Smooth muscle cell (in vitro differentiated cells): Measurements from ENCODE around the gene VEGFC. TPM values are rescaled to one million over a fixed set of nuclear protein-coding genes. Genes with fewer than 3 reads are reported as not detected.

Source experiments
- DNase-seq: peaks from one replicate; lab custom pipeline; 2025; ENCODE audit not compliant: unreplicated experiment; lab: John Stamatoyannopoulos, UW
- H2AFZ ChIP-seq: fragments of 200-600 bp; sonication (generic); 2 replicates; pipeline ENCODE4 v1.6.0; 2016; ENCODE audit warnings: antibody characterized with exemption, low read depth, mild to moderate bottlenecking
- H3F3A ChIP-seq: fragments of 200-600 bp; sonication (generic); 2 replicates; pipeline ENCODE4 v1.6.0; 2017; ENCODE audit warnings: antibody characterized with exemption, low read depth
- H3K27ac ChIP-seq: fragments of 200-600 bp; sonication (generic); 2 replicates; pipeline ENCODE4 v1.5.1; 2016; ENCODE audit warnings: low read depth, mild to moderate bottlenecking
- H3K27me3 ChIP-seq: fragments of 200-600 bp; sonication (generic); 2 replicates; pipeline ENCODE4 v1.6.1; 2016; ENCODE audit warnings: low read depth, mild to moderate bottlenecking
- H3K36me3 ChIP-seq: fragments of 200-600 bp; sonication (generic); 2 replicates; pipeline ENCODE4 v1.5.1; 2016; ENCODE audit warnings: low read depth
- H3K4me1 ChIP-seq: fragments of 200-600 bp; sonication (generic); 2 replicates; pipeline ENCODE4 v1.5.1; 2016; ENCODE audit warnings: low read depth
- H3K4me2 ChIP-seq: fragments of 200-600 bp; sonication (generic); 2 replicates; pipeline ENCODE4 v1.6.0; 2016; ENCODE audit warnings: mild to moderate bottlenecking
- H3K4me3 ChIP-seq: fragments of 200-600 bp; sonication (generic); 2 replicates; pipeline ENCODE4 v1.5.1; 2016; ENCODE audit warnings: mild to moderate bottlenecking
- H3K79me2 ChIP-seq: fragments of 200-600 bp; sonication (generic); 2 replicates; pipeline ENCODE4 v1.6.0; 2016; ENCODE audit warnings: low read depth, mild to moderate bottlenecking
- H3K9ac ChIP-seq: fragments of 200-600 bp; sonication (generic); 2 replicates; pipeline ENCODE4 v1.6.0; 2016; ENCODE audit warnings: low read depth
- H3K9me3 ChIP-seq: fragments of 200-600 bp; sonication (generic); replicated peaks from 2 replicates; pipeline ENCODE4 v1.5.1; 2016; ENCODE audit warnings: low read depth
- H4K20me1 ChIP-seq: fragments of 200-600 bp; sonication (generic); 2 replicates; pipeline ENCODE4 v1.6.0; 2016; ENCODE audit warnings: low read depth
- WGBS: methylation state at CpG from one replicate; pipeline ENCODE4 v1.1.7; 2016; ENCODE audit warnings: low lambda C conversion rate; 5-methylcytosine and 5-hydroxymethylcytosine counted together
- polyA plus RNA-seq: library from polyadenylated mRNA; unstranded; fragments of >200 nt; fragmentation: Nextera tagmentation; extraction: Ambion mirVana; gene quantifications from 2 replicates; pipeline ENCODE4 v1.2.1, GENCODE V29; 2016
- total RNA-seq: library from RNA; depleted of rRNA; stranded (reverse); fragments of >200 nt; gene quantifications from 2 replicates; pipeline ENCODE4 v1.2.3, GENCODE V29; 2014
- TF ChIP-seq, protein P1 (sequence below): fragments of 200-600 bp; sonication (generic); IDR thresholded peaks from 2 replicates; pipeline ENCODE4 v1.5.1; 2017; ENCODE audit warnings: borderline replicate concordance, mild to moderate bottlenecking, antibody characterized with exemption; ENCODE audit not compliant: insufficient read depth, poor library complexity, severe bottlenecking

Gene VEGFC
- total and polyA plus RNA-seq, 2 experiments from 2014 or later: 26.6 to 30.0 TPM

DNA sequence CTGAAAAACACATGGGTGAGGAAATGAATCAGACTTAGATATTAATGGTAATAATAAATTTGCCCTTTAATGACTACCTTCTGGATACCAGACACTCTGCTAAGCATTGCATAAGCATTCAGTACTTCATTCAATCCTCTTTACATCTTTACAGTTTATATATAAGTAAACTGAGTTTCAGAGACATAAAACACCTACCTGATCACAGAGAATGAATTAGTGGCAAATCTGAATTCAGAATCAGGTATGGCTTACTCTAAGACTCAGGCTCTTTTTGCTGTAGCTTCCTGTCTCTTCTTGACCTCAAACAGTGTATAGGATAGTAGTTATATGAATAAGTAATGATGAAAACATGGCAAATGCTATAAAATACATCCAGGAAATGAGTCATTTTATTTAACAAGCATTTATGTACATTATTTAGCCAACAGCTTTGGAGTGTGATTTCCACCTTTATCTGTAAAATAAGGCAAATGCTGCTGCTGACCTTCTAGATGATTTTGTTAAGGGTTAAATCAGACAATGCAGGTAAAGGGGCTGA, 83.9 kb downstream of the VEGFC start:
- H3K4me2 ChIP-seq: peak overlapping the region; percentile 21
- H4K20me1 ChIP-seq: no peaks in the 10 kb centered on the region
- H3K27ac ChIP-seq: peak overlapping the region; percentile 42
- H3K79me2 ChIP-seq: no peaks in the 10 kb centered on the region
- no peaks in the 10 kb centered on the region for H3K9me3 ChIP-seq
- TF ChIP-seq, protein P1, sequence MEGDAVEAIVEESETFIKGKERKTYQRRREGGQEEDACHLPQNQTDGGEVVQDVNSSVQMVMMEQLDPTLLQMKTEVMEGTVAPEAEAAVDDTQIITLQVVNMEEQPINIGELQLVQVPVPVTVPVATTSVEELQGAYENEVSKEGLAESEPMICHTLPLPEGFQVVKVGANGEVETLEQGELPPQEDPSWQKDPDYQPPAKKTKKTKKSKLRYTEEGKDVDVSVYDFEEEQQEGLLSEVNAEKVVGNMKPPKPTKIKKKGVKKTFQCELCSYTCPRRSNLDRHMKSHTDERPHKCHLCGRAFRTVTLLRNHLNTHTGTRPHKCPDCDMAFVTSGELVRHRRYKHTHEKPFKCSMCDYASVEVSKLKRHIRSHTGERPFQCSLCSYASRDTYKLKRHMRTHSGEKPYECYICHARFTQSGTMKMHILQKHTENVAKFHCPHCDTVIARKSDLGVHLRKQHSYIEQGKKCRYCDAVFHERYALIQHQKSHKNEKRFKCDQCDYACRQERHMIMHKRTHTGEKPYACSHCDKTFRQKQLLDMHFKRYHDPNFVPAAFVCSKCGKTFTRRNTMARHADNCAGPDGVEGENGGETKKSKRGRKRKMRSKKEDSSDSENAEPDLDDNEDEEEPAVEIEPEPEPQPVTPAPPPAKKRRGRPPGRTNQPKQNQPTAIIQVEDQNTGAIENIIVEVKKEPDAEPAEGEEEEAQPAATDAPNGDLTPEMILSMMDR: no peak
- no peaks in the 10 kb centered on the region for H3K36me3 ChIP-seq
- no peaks in the 10 kb centered on the region for H3F3A ChIP-seq
- no peak overlapping the region for H3K4me3 ChIP-seq
- H3K4me1 ChIP-seq: no peaks in the 10 kb centered on the region
- H2AFZ ChIP-seq: no peak overlapping the region
- H3K27me3 ChIP-seq: no peaks in the 10 kb centered on the region
- H3K9ac ChIP-seq: no peak overlapping the region
- DNase-seq: no peak

DNA sequence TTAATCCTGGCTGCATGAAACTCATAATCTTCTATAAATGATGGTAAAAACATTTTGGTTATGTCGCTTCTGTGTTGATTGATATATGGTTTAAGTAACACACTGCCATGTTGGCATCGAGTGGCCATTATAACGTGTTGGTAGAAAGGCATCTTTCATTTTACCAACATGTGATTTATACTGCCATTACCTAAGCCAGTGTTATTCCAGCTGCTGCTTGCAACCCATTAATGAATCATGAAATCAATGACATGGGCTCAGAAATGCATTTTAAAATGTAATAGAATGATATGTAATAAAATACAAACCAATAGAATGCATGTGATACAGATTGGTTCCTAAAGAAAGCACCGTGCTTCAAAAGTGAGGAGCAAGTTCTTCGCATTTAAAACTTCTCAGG, 102.0 kb downstream of the VEGFC start:
- Histone ChIP-seq H3K27ac (no peak overlapping the region), H3K36me3 (peaks cover 20% of the 10 kb centered on the region), H3F3A (no peaks in the 10 kb centered on the region), H3K4me1 (no peaks in the 10 kb centered on the region), H3K9me3 (no peaks in the 10 kb centered on the region), H4K20me1 (no peaks in the 10 kb centered on the region), H3K27me3 (no peaks in the 10 kb centered on the region), H3K79me2 (no peaks in the 10 kb centered on the region), H2AFZ (no peak overlapping the region), H3K4me2 (no peak overlapping the region), H3K4me3 (no peak overlapping the region), H3K9ac (no peak overlapping the region)
- WGBS: 92% methylated on average over 5 of the region's 5 CpGs
- DNase-seq: no peak
- TF ChIP-seq, protein P1: no peak

DNA sequence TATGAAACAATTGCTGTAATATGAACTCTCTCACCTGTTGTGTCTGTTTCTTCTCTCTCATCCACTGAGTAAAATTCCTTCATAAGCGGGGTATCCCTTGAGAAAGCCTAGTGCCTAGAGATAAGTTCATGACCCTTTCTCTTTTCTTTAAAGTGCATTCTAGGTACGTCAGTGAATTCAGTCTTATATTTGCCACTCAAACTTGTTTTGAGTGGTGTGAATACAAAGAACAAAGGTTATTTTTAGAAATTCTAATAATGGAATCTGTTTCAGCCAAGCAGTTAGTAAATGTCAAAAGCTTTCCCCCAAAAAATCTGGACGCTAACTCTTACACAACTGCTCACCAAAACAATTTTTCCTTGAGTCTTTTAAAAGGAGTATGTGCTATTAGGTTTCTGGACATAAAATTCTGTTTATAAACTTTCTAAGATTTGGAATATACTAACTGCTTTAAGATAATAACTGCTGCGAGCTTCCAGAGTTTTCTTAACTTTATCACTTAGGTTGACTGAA, 112.0 kb downstream of the VEGFC start:
- 78% methylated on average over 4 of the region's 4 CpGs for WGBS
- H3K4me3 ChIP-seq: no peak overlapping the region
- TF ChIP-seq, protein P1: no peak
- H3F3A ChIP-seq: peaks cover 3% of the 10 kb centered on the region
- no peak overlapping the region for H3K4me2 ChIP-seq
- H3K79me2 ChIP-seq: no peaks in the 10 kb centered on the region
- no peak overlapping the region for H2AFZ ChIP-seq
- no peaks in the 10 kb centered on the region for H3K4me1 ChIP-seq
- no peak overlapping the region for H3K27ac ChIP-seq
- H3K9ac ChIP-seq: no peak overlapping the region
- no peaks in the 10 kb centered on the region for H4K20me1 ChIP-seq
- peaks cover 11% of the 10 kb centered on the region for H3K36me3 ChIP-seq
- H3K27me3 ChIP-seq: no peaks in the 10 kb centered on the region
- no peak for DNase-seq
- no peaks in the 10 kb centered on the region for H3K9me3 ChIP-seq

DNA sequence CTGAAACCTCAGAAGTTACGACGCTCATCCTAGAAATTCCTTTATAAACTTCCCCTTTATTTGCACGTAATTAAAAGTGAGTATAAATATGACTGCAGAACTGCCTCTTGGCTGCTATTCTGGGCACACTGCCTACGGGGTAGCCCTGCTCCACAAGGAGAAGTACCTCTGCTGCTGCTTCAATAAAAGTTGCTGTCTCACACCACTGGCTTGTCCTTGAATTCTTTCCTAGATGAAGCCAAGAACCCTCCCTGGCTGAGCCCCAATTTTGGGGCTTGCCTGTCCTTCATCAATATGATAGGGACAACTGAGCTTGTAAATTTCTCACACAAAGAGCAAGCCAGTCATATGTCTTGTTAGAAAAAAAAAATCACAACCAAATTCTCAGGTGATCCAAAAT, 115.8 kb downstream of the VEGFC start:
- no peaks in the 10 kb centered on the region for H3K79me2 ChIP-seq
- peaks cover 2% of the 10 kb centered on the region for H3K36me3 ChIP-seq
- no peaks in the 10 kb centered on the region for H3K4me1 ChIP-seq
- H3K4me2 ChIP-seq: no peak overlapping the region
- H3K9ac ChIP-seq: no peak overlapping the region
- WGBS: 94% methylated on average over 4 of the region's 4 CpGs
- H3K27me3 ChIP-seq: no peaks in the 10 kb centered on the region
- TF ChIP-seq, protein P1: no peak
- no peak overlapping the region for H3K4me3 ChIP-seq
- no peak overlapping the region for H3K27ac ChIP-seq
- no peaks in the 10 kb centered on the region for H3K9me3 ChIP-seq
- no peak overlapping the region for H2AFZ ChIP-seq
- no peak for DNase-seq
- no peaks in the 10 kb centered on the region for H3F3A ChIP-seq
- H4K20me1 ChIP-seq: no peaks in the 10 kb centered on the region
